ENCODE measurements around the gene DDOST. TPM values are rescaled to one million over a fixed set of nuclear protein-coding genes. Genes with fewer than 3 reads are reported as not detected.
A peak's percentile ranks its signal among the peaks of the same experiment; 100 is the strongest.

DDOST gene
- total RNA-seq, 4 donors from 2014 or later = 70.3 to 157 (median 105) TPM

- Histone ChIP-seq H3K27me3 (no peaks in the 10 kb centered on the region), H3K4me3 (no peak overlapping the region), H3K36me3 (no peaks in the 10 kb centered on the region), H3K27ac (peak overlapping the region; percentile 51 to 91 (median 84)), H3K9me3 (no peaks in the 10 kb centered on the region), H3K4me1 (peaks cover 9 to 32% (median 16%) of the 10 kb centered on the region in 4 donors)
- intact Hi-C loops (cut with DNase I; ENCODE audit: low total_unique reads) (no loop called here), in situ Hi-C loops (cut with MboI; ENCODE audit: low pct_ligation_motif_present in 1 of 4, low pct_unique_long_range_greater_than_20kb in 1 of 4, low sequenced_read_pairs in 3 of 4) (no loop called here)
- 29 to 46% methylated on average over 2 to 3 of the region's 3 CpGs for WGBS, 2 donors (ENCODE audit: low coverage in 1 of 2)
- TF ChIP-seq CTCF (IDR thresholded peaks at IDR 0.05) (no peak), POLR2AphosphoS5 (IDR thresholded peaks at IDR 0.05) (no peak), POLR2A (IDR thresholded peaks at IDR 0.05) (no peak), EP300 (IDR thresholded peaks at IDR 0.05; ENCODE audit: low read depth) (no peak)
- DNase-seq = no peak
These were observed 47.0 kb downstream of the DDOST start for GRCh38 chr1:20614131-20614579.

GRCh38 chr1:20612221-20612746 is 48.9 kb downstream of the DDOST start:
- H3K27me3 ChIP-seq = no peaks in the 10 kb centered on the region
- peak overlapping the region; percentile 51 to 91 (median 84) for H3K27ac ChIP-seq
- no peak overlapping the region for H3K4me3 ChIP-seq
- in situ Hi-C loops (cut with MboI; ENCODE audit: low pct_ligation_motif_present in 1 of 4, low pct_unique_long_range_greater_than_20kb in 1 of 4, low sequenced_read_pairs in 3 of 4) (no loop called here), intact Hi-C loops (cut with DNase I; ENCODE audit: low total_unique reads) (no loop called here)
- no peaks in the 10 kb centered on the region for H3K9me3 ChIP-seq
- no peaks in the 10 kb centered on the region for H3K36me3 ChIP-seq
- no peak for TF ChIP-seq POLR2A (IDR thresholded peaks at IDR 0.05)
- no peak for TF ChIP-seq POLR2AphosphoS5 (IDR thresholded peaks at IDR 0.05)
- TF ChIP-seq CTCF (IDR thresholded peaks at IDR 0.05) = no peak
- no peak for TF ChIP-seq EP300 (IDR thresholded peaks at IDR 0.05; ENCODE audit: low read depth)
- peaks cover 9 to 32% (median 16%) of the 10 kb centered on the region in 4 donors for H3K4me1 ChIP-seq
- DNase-seq = peak; percentile 85
- 40 to 44% methylated on average over 1 to 11 of the region's 11 CpGs for WGBS, 2 donors (ENCODE audit: low coverage in 1 of 2)

- 95 to 100% methylated on average over 3 to 5 of the region's 5 CpGs for WGBS, 2 donors (ENCODE audit: low coverage in 1 of 2)
- Histone ChIP-seq H3K4me1 (peaks cover 9 to 29% (median 16%) of the 10 kb centered on the region in 4 donors), H3K9me3 (no peaks in the 10 kb centered on the region), H3K27ac (peak overlapping the region; percentile 51 to 91 (median 74)), H3K36me3 (no peaks in the 10 kb centered on the region), H3K27me3 (no peaks in the 10 kb centered on the region), H3K4me3 (no peak overlapping the region)
- TF ChIP-seq CTCF (IDR thresholded peaks at IDR 0.05) (no peak), POLR2A (IDR thresholded peaks at IDR 0.05) (no peak)
- in situ Hi-C loops (cut with MboI; ENCODE audit: low pct_ligation_motif_present in 1 of 4, low pct_unique_long_range_greater_than_20kb in 1 of 4, low sequenced_read_pairs in 3 of 4) (no loop called here), intact Hi-C loops (cut with DNase I; ENCODE audit: low total_unique reads) (no loop called here)
- DNase-seq = no peak
These were observed 49.5 kb downstream of the DDOST start for GRCh38 chr1:20611652-20612051.

- DNase-seq = no peak
- Histone ChIP-seq H3K4me3 (no peak overlapping the region), H3K9me3 (no peaks in the 10 kb centered on the region), H3K4me1 (peaks cover 9 to 28% (median 16%) of the 10 kb centered on the region in 4 donors), H3K36me3 (no peaks in the 10 kb centered on the region), H3K27me3 (no peaks in the 10 kb centered on the region), H3K27ac (peak overlapping the region in 2 of 4 donors; percentile 34 to 38)
- intact Hi-C loops (cut with DNase I; ENCODE audit: low total_unique reads) = no loop called here
- in situ Hi-C loops (cut with MboI; ENCODE audit: low pct_ligation_motif_present in 1 of 4, low pct_unique_long_range_greater_than_20kb in 1 of 4, low sequenced_read_pairs in 3 of 4) = no loop called here
- TF ChIP-seq EP300 (IDR thresholded peaks at IDR 0.05; ENCODE audit: low read depth) = no peak
- no peak for TF ChIP-seq POLR2AphosphoS5 (IDR thresholded peaks at IDR 0.05)
- TF ChIP-seq CTCF (IDR thresholded peaks at IDR 0.05) = no peak
- TF ChIP-seq POLR2A (IDR thresholded peaks at IDR 0.05) = no peak
- WGBS, 2 donors (ENCODE audit: low coverage in 1 of 2) = 94 to 100% methylated on average over 2 of the region's 2 CpGs
These were observed 50.2 kb downstream of the DDOST start for GRCh38 chr1:20610970-20611369.

Measured in transverse colon (tissue), 4 donors.